ENCODE data around the gene MYCN.

Gene MYCN

DNA sequence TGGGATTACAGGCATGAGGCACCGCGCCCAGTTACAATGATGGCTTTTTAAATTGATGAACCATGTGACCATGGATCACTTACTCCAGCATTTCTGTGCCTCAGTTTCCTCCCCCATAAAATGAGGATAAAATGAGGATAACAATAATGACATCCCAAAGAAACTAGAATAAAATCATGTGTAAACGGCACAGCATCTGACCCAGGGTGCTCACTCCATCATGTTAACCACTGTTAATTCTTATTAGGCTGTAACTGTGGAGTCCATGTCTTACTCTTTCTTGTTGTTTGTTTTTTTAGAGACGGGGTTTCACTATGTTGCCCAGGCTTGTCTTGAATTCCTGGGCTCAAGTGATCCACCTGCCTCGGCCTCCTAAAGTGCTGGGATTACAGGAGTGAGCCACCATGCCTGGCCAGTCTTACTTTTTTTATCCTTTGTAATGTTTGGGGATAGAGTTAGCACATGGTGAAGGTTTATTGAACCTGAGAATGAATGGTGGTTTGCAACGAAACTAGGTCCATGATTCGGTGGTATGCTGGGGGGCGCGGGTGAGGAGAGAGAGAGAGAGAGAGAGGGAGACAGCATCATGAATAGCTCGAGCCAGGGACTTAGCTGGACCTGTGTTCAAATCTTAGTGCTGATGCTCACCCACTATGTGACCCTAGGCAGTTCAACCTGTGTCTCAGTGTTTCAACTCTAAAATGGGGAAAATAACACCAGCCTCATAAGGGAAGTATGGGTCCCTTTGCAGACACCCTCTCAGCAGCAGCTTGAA is 52.3 kb downstream of the MYCN start:
- Mint-ChIP-seq H3K9me3 (no peaks in the 10 kb centered on the region), H3K27ac (no peak overlapping the region), H3K4me1 (ENCODE audit: low read depth) (no peaks in the 10 kb centered on the region), H3K27me3 (no peaks in the 10 kb centered on the region), H3K4me3 (no peak overlapping the region), H3K36me3 (ENCODE audit: low read depth) (no peaks in the 10 kb centered on the region)

DNA sequence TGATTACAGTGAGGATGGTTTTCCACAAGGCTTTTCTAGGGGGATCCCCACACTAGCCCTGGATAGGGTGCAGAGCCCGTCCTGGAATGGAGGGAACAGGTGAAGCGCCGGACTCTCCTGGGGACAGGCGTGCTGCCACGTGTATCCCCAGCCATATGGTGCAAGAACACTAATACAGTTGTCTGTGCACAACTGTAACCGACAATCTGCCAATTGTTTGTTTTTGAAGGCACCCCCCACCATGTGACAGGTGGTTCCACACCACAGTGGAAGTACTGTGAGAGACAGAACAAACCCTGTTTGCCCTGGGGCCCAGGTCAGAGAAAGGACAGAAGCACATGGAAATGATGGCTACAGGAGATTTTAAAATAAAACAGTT is 52.9 kb downstream of the MYCN start:
- Mint-ChIP-seq H3K27ac (no peak overlapping the region), H3K27me3 (no peaks in the 10 kb centered on the region), H3K4me1 (ENCODE audit: low read depth) (no peaks in the 10 kb centered on the region), H3K9me3 (no peaks in the 10 kb centered on the region), H3K36me3 (ENCODE audit: low read depth) (no peaks in the 10 kb centered on the region), H3K4me3 (no peak overlapping the region)

DNA sequence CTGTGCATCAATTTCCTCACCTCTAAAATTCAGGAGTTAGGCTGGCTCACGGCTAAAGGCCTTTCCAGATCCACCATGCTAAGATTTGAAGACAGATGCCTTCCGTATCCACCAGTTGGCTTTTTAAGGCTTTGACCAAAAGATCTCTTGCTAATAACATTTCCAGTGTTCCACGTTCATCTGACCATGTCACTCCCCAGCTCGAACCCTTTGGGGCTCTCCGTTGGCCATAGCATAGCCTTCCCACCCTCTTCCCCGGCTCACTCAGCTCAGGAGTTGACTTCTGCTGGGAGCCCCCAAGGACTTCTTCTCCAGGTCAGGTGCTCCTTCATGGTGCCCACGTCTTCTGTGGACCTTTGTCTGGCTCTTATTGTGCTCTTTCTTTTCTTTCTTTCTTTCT is 53.3 kb downstream of the MYCN start:
- Mint-ChIP-seq H3K27me3 (no peaks in the 10 kb centered on the region), H3K36me3 (ENCODE audit: low read depth) (no peaks in the 10 kb centered on the region), H3K27ac (no peak overlapping the region), H3K4me3 (no peak overlapping the region), H3K4me1 (ENCODE audit: low read depth) (no peaks in the 10 kb centered on the region), H3K9me3 (no peaks in the 10 kb centered on the region)

DNA sequence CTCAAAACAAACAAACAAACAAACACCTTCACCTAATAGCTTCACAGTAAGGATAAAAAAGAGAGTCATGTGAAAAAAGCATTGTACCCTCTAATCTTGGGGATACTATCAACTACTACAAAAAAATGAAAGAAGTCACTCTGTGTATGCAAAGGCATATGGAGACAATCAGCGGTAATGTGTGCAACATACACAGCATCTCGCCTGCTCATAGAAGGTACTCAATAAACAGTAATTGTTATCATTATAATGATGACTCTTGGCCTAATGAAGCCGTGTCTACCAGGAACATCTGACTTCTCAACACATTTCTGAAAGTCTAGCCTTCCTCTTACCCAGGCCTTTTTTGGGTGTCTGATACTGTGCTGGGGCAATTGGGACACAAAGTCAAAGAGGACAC is 55.3 kb downstream of the MYCN start:
- H3K27me3 Mint-ChIP-seq: no peaks in the 10 kb centered on the region
- no peaks in the 10 kb centered on the region for H3K9me3 Mint-ChIP-seq
- H3K27ac Mint-ChIP-seq: no peak overlapping the region
- H3K36me3 Mint-ChIP-seq (ENCODE audit: low read depth): no peaks in the 10 kb centered on the region
- H3K4me1 Mint-ChIP-seq (ENCODE audit: low read depth): no peaks in the 10 kb centered on the region
- H3K4me3 Mint-ChIP-seq: no peak overlapping the region
